SK-N-SH (cell line): ENCODE data around the gene DCP2. TPM values are rescaled to one million over a fixed set of nuclear protein-coding genes. Genes with fewer than 3 reads are reported as not detected.

Experiments
- CTCF ChIA-PET: fragments of 300-600, 350-600 bp; formaldehyde crosslinking; extraction: SDS; loops from one replicate; lab custom pipeline; 2021; lab: Yijun Ruan, JAX
- POLR2A ChIA-PET: fragments of 350-600 bp; sonication (Branson Sonifier 250); formaldehyde crosslinking; extraction: SDS; loops from one replicate; lab custom pipeline; 2020; ENCODE audit warnings: antibody characterized with exemption, inconsistent platforms; lab: Yijun Ruan, JAX
- DNase-seq: peaks from one replicate; pipeline ENCODE4 v3.0.0; 2012
- H2AFZ ChIP-seq: fragments of 200-600 bp; sonication (generic); 2 replicates; pipeline ENCODE4 v1.8.1; 2016; ENCODE audit warnings: antibody characterized with exemption, mild to moderate bottlenecking, low read depth
- H3F3A ChIP-seq: fragments of 200-600 bp; sonication (generic); replicated peaks from 2 replicates; pipeline ENCODE3; 2016; ENCODE audit warnings: antibody characterized with exemption, mild to moderate bottlenecking; ENCODE audit not compliant: insufficient read depth
- H3K27ac ChIP-seq, 2 experiments: fragments of 200-500 bp in 1 of 2; fragments of 200-600 bp in 1 of 2; sonication (Bioruptor generic) in 1 of 2; sonication (generic), shearing (Covaris generic) in 1 of 2; 2 replicates each; pipeline versions ENCODE4 v1.5.1 to v1.6.1; 2014 to 2016; ENCODE audit warnings: low read depth in 2 of 2, inconsistent platforms in 1 of 2, low read length in 1 of 2, mild to moderate bottlenecking in 1 of 2, mixed read lengths in 1 of 2
- H3K27me3 ChIP-seq: fragments of 200-600 bp; sonication (generic), shearing (Covaris generic); 2 replicates; pipeline ENCODE4 v1.6.1; 2016; ENCODE audit warnings: mixed run types; ENCODE audit not compliant: insufficient read depth
- H3K36me3 ChIP-seq, 2 experiments: fragments of 200-500 bp in 1 of 2; fragments of 200-600 bp in 1 of 2; sonication (Bioruptor generic) in 1 of 2; sonication (generic) in 1 of 2; replicated peaks in 1 of 2; 2 replicates each; pipeline versions ENCODE3 to v1.5.1; 2014 to 2016; ENCODE audit warnings: low read length in 1 of 2, mild to moderate bottlenecking in 1 of 2; ENCODE audit not compliant: insufficient read depth in 2 of 2, control insufficient read depth in 1 of 2
- H3K4me1 ChIP-seq, 2 experiments: fragments of 200-500 bp in 1 of 2; fragments of 200-600 bp in 1 of 2; sonication (Bioruptor generic) in 1 of 2; sonication (generic), shearing (Covaris generic) in 1 of 2; 2 replicates each; pipeline versions ENCODE4 v1.5.1 to v1.6.1; 2014 to 2016; ENCODE audit warnings: low read depth in 1 of 2, low read length in 1 of 2, mixed run types in 1 of 2; ENCODE audit not compliant: insufficient read depth in 2 of 2, control insufficient read depth in 1 of 2
- H3K4me2 ChIP-seq: fragments of 200-600 bp; sonication (generic), shearing (Covaris generic); 2 replicates; pipeline ENCODE4 v1.6.1; 2017; ENCODE audit warnings: mixed run types
- H3K4me3 ChIP-seq, 2 experiments: fragments of 200-500 bp in 1 of 2; fragments of 200-600 bp in 1 of 2; sonication (Bioruptor generic) in 1 of 2; sonication (generic), shearing (Covaris generic) in 1 of 2; 2 replicates each; pipeline versions ENCODE4 v1.5.1 to v1.8.1; 2014 to 2016; ENCODE audit warnings: low read depth in 2 of 2, inconsistent platforms in 1 of 2, low read length in 1 of 2, mild to moderate bottlenecking in 1 of 2, mixed read lengths in 1 of 2, moderate library complexity in 1 of 2
- H3K79me2 ChIP-seq: fragments of 200-600 bp; sonication (generic); 2 replicates; pipeline ENCODE4 v1.8.1; 2017; ENCODE audit warnings: mild to moderate bottlenecking; ENCODE audit not compliant: insufficient read depth
- H3K9ac ChIP-seq: fragments of 200-600 bp; sonication (generic); 2 replicates; pipeline ENCODE4 v1.6.1; 2017; ENCODE audit warnings: mixed run types
- H3K9me2 ChIP-seq: fragments of 200-600 bp; sonication (generic); 2 replicates; pipeline ENCODE4 v1.6.1; 2017; ENCODE audit warnings: mixed run types
- H3K9me3 ChIP-seq: fragments of 200-600 bp; sonication (generic); 2 replicates; pipeline ENCODE4 v1.6.1; 2017; ENCODE audit warnings: mixed run types, mild to moderate bottlenecking, moderate library complexity
- H4K20me1 ChIP-seq: fragments of 200-600 bp; sonication (generic); 2 replicates; pipeline ENCODE4 v1.6.1; 2017; ENCODE audit warnings: mild to moderate bottlenecking, mixed run types; ENCODE audit not compliant: insufficient read depth
- ELF1 ChIP-seq: IDR thresholded peaks from 2 replicates; pipeline ENCODE4 v1.4.0; 2012
- EP300 ChIP-seq, 2 experiments: IDR thresholded peaks; 2 replicates each; pipeline versions ENCODE4 v1.4.0 to v1.6.1; 2012; ENCODE audit warnings: borderline replicate concordance in 1 of 2, low read depth in 1 of 2, low read length in 1 of 2
- EZH2phosphoT487 ChIP-seq: fragments of 200-600 bp; sonication (generic); IDR thresholded peaks from 2 replicates; pipeline ENCODE4 v1.6.1; 2017; ENCODE audit warnings: low read depth, mixed run types, mild to moderate bottlenecking, antibody characterized with exemption, moderate library complexity, borderline replicate concordance
- FOSL2 ChIP-seq: IDR thresholded peaks from 2 replicates; pipeline ENCODE4 v1.4.0; 2012; ENCODE audit warnings: low read depth, mild to moderate bottlenecking, moderate library complexity, borderline replicate concordance
- FOXJ3 ChIP-seq: sonication (generic); formaldehyde crosslinking; IDR thresholded peaks from 2 replicates; pipeline ENCODE4 v1.5.1; 2020; ENCODE audit warnings: mild to moderate bottlenecking, missing genetic modification reagents
- GABPA ChIP-seq: IDR thresholded peaks from 2 replicates; pipeline ENCODE4 v1.4.0; 2012; ENCODE audit warnings: low read depth, mild to moderate bottlenecking
- JUND ChIP-seq: IDR thresholded peaks from 2 replicates; pipeline ENCODE4 v1.4.0; 2012
- MXI1 ChIP-seq: IDR thresholded peaks from 2 replicates; pipeline ENCODE4 v1.6.1; 2012; ENCODE audit warnings: mild to moderate bottlenecking, low read depth, low read length, improper control_type of control experiment
- NFIC ChIP-seq: IDR thresholded peaks from 2 replicates; pipeline ENCODE4 v1.4.0; 2012; ENCODE audit warnings: borderline replicate concordance
- NRF1 ChIP-seq: IDR thresholded peaks from 2 replicates; pipeline ENCODE4 v1.6.1; 2012; ENCODE audit warnings: low read depth, mild to moderate bottlenecking, low read length
- POLR2AphosphoS5 ChIP-seq: IDR thresholded peaks from 2 replicates; pipeline ENCODE4 v1.6.1; 2012; ENCODE audit warnings: low read depth, low read length
- RFX5 ChIP-seq: IDR thresholded peaks from 2 replicates; pipeline ENCODE4 v1.6.1; 2012; ENCODE audit warnings: mild to moderate bottlenecking, improper control_type of control experiment, low read length
- RXRA ChIP-seq: IDR thresholded peaks from 2 replicates; pipeline ENCODE4 v1.4.0; 2012; ENCODE audit warnings: low read depth, mild to moderate bottlenecking, borderline replicate concordance
- SIN3A ChIP-seq: IDR thresholded peaks from 2 replicates; pipeline ENCODE4 v1.6.1; 2012; ENCODE audit warnings: low read depth, mild to moderate bottlenecking, low read length, moderate library complexity, borderline replicate concordance
- TAF1 ChIP-seq: IDR thresholded peaks from 2 replicates; pipeline ENCODE4 v1.6.1; 2012; ENCODE audit warnings: low read depth, mild to moderate bottlenecking, low read length, moderate library complexity, borderline replicate concordance
- TCF12 ChIP-seq: IDR thresholded peaks from 2 replicates; pipeline ENCODE4 v1.4.0; 2012
- WGBS: methylation state at CpG from one replicate; pipeline ENCODE4 v1.1.6; 2017; ENCODE audit warnings: low lambda C conversion rate; 5-methylcytosine and 5-hydroxymethylcytosine counted together
- polyA plus RNA-seq, 3 experiments: library from polyadenylated mRNA; depleted of rRNA; stranded (reverse); fragments of >200 nt; gene quantifications; 2 replicates each; pipeline ENCODE4 v1.2.3, GENCODE V29; 2012
- TF ChIP-seq, protein P1 (sequence below): fragments of 150-350 bp; IDR thresholded peaks from 2 replicates; pipeline ENCODE4 v1.6.1; 2016; ENCODE audit warnings: mild to moderate bottlenecking, low read depth, low read length
- TF ChIP-seq, protein P2 (sequence below): IDR thresholded peaks from 2 replicates; pipeline ENCODE4 v1.4.0; 2012; ENCODE audit warnings: low read depth, borderline replicate concordance
- TF ChIP-seq, protein P3 (sequence below): IDR thresholded peaks from 2 replicates; pipeline ENCODE4 v1.4.0; 2012; ENCODE audit warnings: low read depth, borderline replicate concordance
- TF ChIP-seq, protein P4 (sequence below): IDR thresholded peaks from 2 replicates; pipeline ENCODE4 v1.6.1; 2012; ENCODE audit warnings: mild to moderate bottlenecking, low read depth, low read length, moderate library complexity
- TF ChIP-seq, protein P5 (sequence below): fragments of 200-600 bp; sonication (generic); IDR thresholded peaks from 2 replicates; pipeline ENCODE4 v1.6.1; 2017; ENCODE audit warnings: antibody characterized with exemption, mild to moderate bottlenecking, moderate library complexity

The DCP2 gene
- polyA plus RNA-seq, 1 of the 3 experiments (the other 2 are of a cell fraction): 6.0 TPM

DNA sequence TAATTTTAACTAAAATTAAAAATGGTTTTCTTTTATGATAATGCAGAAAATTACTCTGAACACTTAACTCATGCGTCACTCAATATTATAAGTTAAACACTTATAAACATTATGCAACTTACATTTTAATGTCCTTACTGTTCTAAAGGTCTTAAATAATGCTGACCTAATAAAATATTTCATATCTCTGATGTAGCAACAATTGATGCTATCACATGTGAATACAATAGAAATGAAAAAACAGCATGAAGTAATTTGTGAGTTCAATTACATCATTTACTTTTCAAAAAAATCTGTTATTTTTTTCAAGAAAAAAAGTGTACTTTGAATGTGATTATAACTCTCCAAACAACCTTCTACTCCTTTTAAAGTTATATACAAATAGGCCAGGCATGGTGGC lies 28.1 kb upstream of the DCP2 start (continued):
- TF ChIP-seq, protein P1, sequence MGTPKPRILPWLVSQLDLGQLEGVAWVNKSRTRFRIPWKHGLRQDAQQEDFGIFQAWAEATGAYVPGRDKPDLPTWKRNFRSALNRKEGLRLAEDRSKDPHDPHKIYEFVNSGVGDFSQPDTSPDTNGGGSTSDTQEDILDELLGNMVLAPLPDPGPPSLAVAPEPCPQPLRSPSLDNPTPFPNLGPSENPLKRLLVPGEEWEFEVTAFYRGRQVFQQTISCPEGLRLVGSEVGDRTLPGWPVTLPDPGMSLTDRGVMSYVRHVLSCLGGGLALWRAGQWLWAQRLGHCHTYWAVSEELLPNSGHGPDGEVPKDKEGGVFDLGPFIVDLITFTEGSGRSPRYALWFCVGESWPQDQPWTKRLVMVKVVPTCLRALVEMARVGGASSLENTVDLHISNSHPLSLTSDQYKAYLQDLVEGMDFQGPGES: no peak
- TF ChIP-seq, protein P2, sequence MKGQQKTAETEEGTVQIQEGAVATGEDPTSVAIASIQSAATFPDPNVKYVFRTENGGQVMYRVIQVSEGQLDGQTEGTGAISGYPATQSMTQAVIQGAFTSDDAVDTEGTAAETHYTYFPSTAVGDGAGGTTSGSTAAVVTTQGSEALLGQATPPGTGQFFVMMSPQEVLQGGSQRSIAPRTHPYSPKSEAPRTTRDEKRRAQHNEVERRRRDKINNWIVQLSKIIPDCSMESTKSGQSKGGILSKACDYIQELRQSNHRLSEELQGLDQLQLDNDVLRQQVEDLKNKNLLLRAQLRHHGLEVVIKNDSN: no peak
- no peak for TF ChIP-seq RXRA
- no peak for TF ChIP-seq EZH2phosphoT487
- TF ChIP-seq GABPA: no peak
- TF ChIP-seq, protein P3, sequence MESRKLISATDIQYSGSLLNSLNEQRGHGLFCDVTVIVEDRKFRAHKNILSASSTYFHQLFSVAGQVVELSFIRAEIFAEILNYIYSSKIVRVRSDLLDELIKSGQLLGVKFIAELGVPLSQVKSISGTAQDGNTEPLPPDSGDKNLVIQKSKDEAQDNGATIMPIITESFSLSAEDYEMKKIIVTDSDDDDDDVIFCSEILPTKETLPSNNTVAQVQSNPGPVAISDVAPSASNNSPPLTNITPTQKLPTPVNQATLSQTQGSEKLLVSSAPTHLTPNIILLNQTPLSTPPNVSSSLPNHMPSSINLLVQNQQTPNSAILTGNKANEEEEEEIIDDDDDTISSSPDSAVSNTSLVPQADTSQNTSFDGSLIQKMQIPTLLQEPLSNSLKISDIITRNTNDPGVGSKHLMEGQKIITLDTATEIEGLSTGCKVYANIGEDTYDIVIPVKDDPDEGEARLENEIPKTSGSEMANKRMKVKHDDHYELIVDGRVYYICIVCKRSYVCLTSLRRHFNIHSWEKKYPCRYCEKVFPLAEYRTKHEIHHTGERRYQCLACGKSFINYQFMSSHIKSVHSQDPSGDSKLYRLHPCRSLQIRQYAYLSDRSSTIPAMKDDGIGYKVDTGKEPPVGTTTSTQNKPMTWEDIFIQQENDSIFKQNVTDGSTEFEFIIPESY: no peak
- no peak for TF ChIP-seq FOSL2

DNA sequence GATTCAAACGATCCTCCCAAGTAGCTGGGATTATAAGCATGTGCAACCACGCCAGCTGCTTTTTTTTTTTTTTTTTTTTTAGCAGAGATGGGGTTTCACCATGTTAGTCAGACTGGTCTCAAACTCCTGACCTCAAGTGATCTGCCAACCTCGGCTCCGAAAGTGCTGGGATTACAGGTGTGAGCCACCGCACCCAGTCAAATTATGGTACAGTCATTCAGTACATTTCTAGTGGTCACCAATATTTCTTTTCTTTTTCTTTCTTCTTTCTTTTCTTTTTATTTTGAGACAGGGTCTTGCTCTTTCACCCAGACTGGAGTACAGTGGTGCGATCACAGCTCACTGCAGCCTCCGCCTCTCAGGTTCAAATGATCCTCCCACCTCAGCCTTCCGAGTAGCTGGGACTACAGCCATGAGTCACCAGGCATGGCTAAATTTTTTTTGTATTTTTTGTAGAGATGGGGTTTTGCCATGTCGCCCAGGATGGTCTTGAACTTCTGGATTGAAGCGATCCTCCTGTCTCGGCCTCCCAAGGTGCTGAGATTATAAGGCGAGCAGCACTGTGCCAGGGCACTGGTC lies 25.4 kb upstream of the DCP2 start:
- POLR2A ChIA-PET: no interaction called here
- TF ChIP-seq SIN3A (no peak), TCF12 (no peak), RFX5 (no peak), NFIC (no peak), JUND (no peak), TAF1 (no peak), MXI1 (no peak), EP300 (IDR thresholded peaks at IDR 0.05; ENCODE audit: borderline replicate concordance in 1 of 2, low read depth in 1 of 2, low read length in 1 of 2) (no peak), GABPA (no peak), NRF1 (no peak), FOXJ3 (CRISPR knock-in tag) (no peak), ELF1 (no peak), POLR2AphosphoS5 (no peak)
- TF ChIP-seq, protein P4, sequence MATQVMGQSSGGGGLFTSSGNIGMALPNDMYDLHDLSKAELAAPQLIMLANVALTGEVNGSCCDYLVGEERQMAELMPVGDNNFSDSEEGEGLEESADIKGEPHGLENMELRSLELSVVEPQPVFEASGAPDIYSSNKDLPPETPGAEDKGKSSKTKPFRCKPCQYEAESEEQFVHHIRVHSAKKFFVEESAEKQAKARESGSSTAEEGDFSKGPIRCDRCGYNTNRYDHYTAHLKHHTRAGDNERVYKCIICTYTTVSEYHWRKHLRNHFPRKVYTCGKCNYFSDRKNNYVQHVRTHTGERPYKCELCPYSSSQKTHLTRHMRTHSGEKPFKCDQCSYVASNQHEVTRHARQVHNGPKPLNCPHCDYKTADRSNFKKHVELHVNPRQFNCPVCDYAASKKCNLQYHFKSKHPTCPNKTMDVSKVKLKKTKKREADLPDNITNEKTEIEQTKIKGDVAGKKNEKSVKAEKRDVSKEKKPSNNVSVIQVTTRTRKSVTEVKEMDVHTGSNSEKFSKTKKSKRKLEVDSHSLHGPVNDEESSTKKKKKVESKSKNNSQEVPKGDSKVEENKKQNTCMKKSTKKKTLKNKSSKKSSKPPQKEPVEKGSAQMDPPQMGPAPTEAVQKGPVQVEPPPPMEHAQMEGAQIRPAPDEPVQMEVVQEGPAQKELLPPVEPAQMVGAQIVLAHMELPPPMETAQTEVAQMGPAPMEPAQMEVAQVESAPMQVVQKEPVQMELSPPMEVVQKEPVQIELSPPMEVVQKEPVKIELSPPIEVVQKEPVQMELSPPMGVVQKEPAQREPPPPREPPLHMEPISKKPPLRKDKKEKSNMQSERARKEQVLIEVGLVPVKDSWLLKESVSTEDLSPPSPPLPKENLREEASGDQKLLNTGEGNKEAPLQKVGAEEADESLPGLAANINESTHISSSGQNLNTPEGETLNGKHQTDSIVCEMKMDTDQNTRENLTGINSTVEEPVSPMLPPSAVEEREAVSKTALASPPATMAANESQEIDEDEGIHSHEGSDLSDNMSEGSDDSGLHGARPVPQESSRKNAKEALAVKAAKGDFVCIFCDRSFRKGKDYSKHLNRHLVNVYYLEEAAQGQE: no peak
- TF ChIP-seq, protein P5, sequence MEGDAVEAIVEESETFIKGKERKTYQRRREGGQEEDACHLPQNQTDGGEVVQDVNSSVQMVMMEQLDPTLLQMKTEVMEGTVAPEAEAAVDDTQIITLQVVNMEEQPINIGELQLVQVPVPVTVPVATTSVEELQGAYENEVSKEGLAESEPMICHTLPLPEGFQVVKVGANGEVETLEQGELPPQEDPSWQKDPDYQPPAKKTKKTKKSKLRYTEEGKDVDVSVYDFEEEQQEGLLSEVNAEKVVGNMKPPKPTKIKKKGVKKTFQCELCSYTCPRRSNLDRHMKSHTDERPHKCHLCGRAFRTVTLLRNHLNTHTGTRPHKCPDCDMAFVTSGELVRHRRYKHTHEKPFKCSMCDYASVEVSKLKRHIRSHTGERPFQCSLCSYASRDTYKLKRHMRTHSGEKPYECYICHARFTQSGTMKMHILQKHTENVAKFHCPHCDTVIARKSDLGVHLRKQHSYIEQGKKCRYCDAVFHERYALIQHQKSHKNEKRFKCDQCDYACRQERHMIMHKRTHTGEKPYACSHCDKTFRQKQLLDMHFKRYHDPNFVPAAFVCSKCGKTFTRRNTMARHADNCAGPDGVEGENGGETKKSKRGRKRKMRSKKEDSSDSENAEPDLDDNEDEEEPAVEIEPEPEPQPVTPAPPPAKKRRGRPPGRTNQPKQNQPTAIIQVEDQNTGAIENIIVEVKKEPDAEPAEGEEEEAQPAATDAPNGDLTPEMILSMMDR: no peak
- TF ChIP-seq, protein P3: no peak

More for the DNA sequence above, 25.4 kb upstream of the DCP2 start:
- Histone ChIP-seq H3K9me2 (no peaks in the 10 kb centered on the region), H3K4me3 (no peak overlapping the region), H4K20me1 (no peaks in the 10 kb centered on the region), H3K4me2 (no peak overlapping the region), H3K36me3 (no peaks in the 10 kb centered on the region), H3K27ac (no peak overlapping the region), H2AFZ (no peak overlapping the region), H3K79me2 (no peaks in the 10 kb centered on the region), H3F3A (no peaks in the 10 kb centered on the region), H3K27me3 (no peaks in the 10 kb centered on the region), H3K9me3 (no peaks in the 10 kb centered on the region), H3K4me1 (no peaks in the 10 kb centered on the region), H3K9ac (no peak overlapping the region)
- no peak for DNase-seq
- CTCF ChIA-PET: no interaction called here
- WGBS: 90% methylated on average over 12 of the region's 12 CpGs
